HEK293 (cell line): ENCODE data around the gene BIRC7.

ENCODE experiments used
- CTCF ChIP-seq: fragments of 450-650 bp; formaldehyde crosslinking; IDR thresholded peaks from 2 replicates; pipeline ENCODE4 v1.5.1; 2016; ENCODE audit warnings: missing biosample characterization, missing genetic modification characterization
- OSR2 ChIP-seq: fragments of 450-650 bp; formaldehyde crosslinking; IDR thresholded peaks from 2 replicates; pipeline ENCODE4 v1.5.1; 2016; ENCODE audit warnings: missing biosample characterization, missing genetic modification characterization
- ZNF274 ChIP-seq, 2 experiments: fragments of 200-500 bp in 1 of 2; fragments of 450-650 bp in 1 of 2; sonication (Bioruptor generic) in 1 of 2; formaldehyde crosslinking in 1 of 2; IDR thresholded peaks; 2 replicates each; pipeline versions ENCODE4 v1.5.1 to v1.6.1; 2014 to 2016; ENCODE audit warnings: borderline replicate concordance in 1 of 2, inconsistent platforms in 1 of 2, low read length in 1 of 2, missing biosample characterization in 1 of 2, missing genetic modification characterization in 1 of 2
- TF ChIP-seq, protein P1 (sequence below): fragments of 450-650 bp; formaldehyde crosslinking; IDR thresholded peaks from 2 replicates; pipeline ENCODE4 v1.5.1; 2016; ENCODE audit warnings: missing biosample characterization, missing genetic modification characterization
- TF ChIP-seq, protein P2 (sequence below): fragments of 450-650 bp; formaldehyde crosslinking; IDR thresholded peaks from 2 replicates; pipeline ENCODE4 v1.5.1; 2017; ENCODE audit warnings: missing biosample characterization, missing genetic modification characterization

GRCh38 chr20:63260521-63260920 lies 24.8 kb downstream of the BIRC7 start:
- TF ChIP-seq CTCF (no peak), OSR2 (tag by site-specific recombination) (no peak), ZNF274 (IDR thresholded peaks at IDR 0.05; ENCODE audit: low read length) (no peak), ZNF274 (tag by site-specific recombination; IDR thresholded peaks at IDR 0.05; ENCODE audit: borderline replicate concordance) (no peak)
- TF ChIP-seq, protein P1, sequence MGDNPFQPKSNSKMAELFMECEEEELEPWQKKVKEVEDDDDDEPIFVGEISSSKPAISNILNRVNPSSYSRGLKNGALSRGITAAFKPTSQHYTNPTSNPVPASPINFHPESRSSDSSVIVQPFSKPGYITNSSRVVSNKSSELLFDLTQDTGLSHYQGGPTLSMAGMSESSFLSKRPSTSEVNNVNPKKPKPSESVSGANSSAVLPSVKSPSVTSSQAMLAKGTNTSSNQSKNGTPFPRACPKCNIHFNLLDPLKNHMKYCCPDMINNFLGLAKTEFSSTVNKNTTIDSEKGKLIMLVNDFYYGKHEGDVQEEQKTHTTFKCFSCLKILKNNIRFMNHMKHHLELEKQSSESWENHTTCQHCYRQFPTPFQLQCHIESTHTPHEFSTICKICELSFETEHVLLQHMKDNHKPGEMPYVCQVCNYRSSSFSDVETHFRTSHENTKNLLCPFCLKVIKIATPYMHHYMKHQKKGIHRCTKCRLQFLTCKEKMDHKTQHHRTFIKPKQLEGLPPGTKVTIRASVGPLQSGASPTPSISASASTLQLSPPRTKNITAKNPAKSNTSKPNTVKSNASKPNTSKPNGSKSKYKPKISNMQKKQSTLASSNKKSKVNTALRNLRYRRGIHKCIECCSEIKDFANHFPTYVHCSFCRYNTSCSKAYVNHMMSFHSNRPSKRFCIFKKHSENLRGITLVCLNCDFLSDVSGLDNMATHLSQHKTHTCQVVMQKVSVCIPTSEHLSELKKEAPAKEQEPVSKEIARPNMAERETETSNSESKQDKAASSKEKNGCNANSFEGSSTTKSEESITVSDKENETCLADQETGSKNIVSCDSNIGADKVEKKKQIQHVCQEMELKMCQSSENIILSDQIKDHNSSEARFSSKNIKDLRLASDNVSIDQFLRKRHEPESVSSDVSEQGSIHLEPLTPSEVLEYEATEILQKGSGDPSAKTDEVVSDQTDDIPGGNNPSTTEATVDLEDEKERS = no peak
- TF ChIP-seq, protein P2, sequence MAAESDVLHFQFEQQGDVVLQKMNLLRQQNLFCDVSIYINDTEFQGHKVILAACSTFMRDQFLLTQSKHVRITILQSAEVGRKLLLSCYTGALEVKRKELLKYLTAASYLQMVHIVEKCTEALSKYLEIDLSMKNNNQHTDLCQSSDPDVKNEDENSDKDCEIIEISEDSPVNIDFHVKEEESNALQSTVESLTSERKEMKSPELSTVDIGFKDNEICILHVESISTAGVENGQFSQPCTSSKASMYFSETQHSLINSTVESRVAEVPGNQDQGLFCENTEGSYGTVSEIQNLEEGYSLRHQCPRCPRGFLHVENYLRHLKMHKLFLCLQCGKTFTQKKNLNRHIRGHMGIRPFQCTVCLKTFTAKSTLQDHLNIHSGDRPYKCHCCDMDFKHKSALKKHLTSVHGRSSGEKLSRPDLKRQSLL = no peak
